CD4-positive, alpha-beta memory T cell (primary cell): ENCODE data around the gene KIAA1549. TPM values are rescaled to one million over a fixed set of nuclear protein-coding genes. Genes with fewer than 3 reads are reported as not detected.

Experiments used
- CTCF ChIA-PET: fragments of 350-600 bp; sonication (Branson Sonifier 250); formaldehyde crosslinking; loops from one replicate; lab custom pipeline; 2021; ENCODE audit warnings: inconsistent platforms; ENCODE audit not compliant: partially characterized antibody; lab: Charles Lee
- POLR2A ChIA-PET: fragments of 350-600 bp; sonication (Branson Sonifier 250); formaldehyde crosslinking; loops from one replicate; lab custom pipeline; 2021; ENCODE audit not compliant: partially characterized antibody; lab: Charles Lee
- DNase-seq, 5 donors: peaks; one replicate each; pipeline versions ENCODE4 v3.0.0 to v3.0.0-alpha.2; 2020 to 2022; ENCODE audit warnings: mixed read lengths in 1 of 5
- H3K27ac ChIP-seq: one replicate; pipeline ENCODE4 v1.7.0; 2013; ENCODE audit warnings: low read depth, low read length
- H3K27me3 ChIP-seq: 2 replicates; pipeline ENCODE4 v1.7.0; 2013; ENCODE audit warnings: mild to moderate bottlenecking, low read length, moderate library complexity; ENCODE audit not compliant: insufficient read depth
- H3K36me3 ChIP-seq: 2 replicates; pipeline ENCODE4 v1.7.0; 2013; ENCODE audit warnings: mild to moderate bottlenecking, low read length, moderate library complexity; ENCODE audit not compliant: insufficient read depth
- H3K4me1 ChIP-seq: 2 replicates; pipeline ENCODE4 v1.7.0; 2013; ENCODE audit warnings: mild to moderate bottlenecking, low read length, moderate library complexity; ENCODE audit not compliant: insufficient read depth
- H3K4me3 ChIP-seq, 2 donors: one replicate each; pipeline ENCODE4 v1.7.0; 2013; ENCODE audit warnings: low read length in 2 of 2, mild to moderate bottlenecking in 1 of 2
- H3K9me3 ChIP-seq, 2 donors: one replicate each; pipeline ENCODE4 v1.7.0; 2013; ENCODE audit warnings: low read length in 2 of 2, control low read depth in 1 of 2; ENCODE audit not compliant: control insufficient read depth in 1 of 2
- H3K27ac Mint-ChIP-seq, 7 donors: one replicate each; pipeline ENCODE4 v1.8.0; 2020 to 2021; ENCODE audit warnings: mixed read lengths in 7 of 7, mild to moderate bottlenecking in 6 of 7, inconsistent platforms in 3 of 7, moderate library complexity in 3 of 7
- H3K27me3 Mint-ChIP-seq, 2 donors: one replicate each; pipeline ENCODE4 v1.8.0; 2020 to 2021; ENCODE audit warnings: mixed read lengths in 2 of 2
- H3K36me3 Mint-ChIP-seq, 2 donors: one replicate each; pipeline ENCODE4 v1.8.0; 2020 to 2021; ENCODE audit warnings: mixed read lengths in 2 of 2, inconsistent platforms in 1 of 2, mild to moderate bottlenecking in 1 of 2
- H3K4me1 Mint-ChIP-seq, 4 donors: one replicate each; pipeline ENCODE4 v1.8.0; 2020 to 2021; ENCODE audit warnings: mixed read lengths in 4 of 4, mild to moderate bottlenecking in 1 of 4
- H3K4me3 Mint-ChIP-seq, 8 donors: one replicate each; pipeline ENCODE4 v1.8.0; 2020 to 2021; ENCODE audit warnings: mixed read lengths in 8 of 8, mild to moderate bottlenecking in 7 of 8, moderate library complexity in 6 of 8, inconsistent platforms in 3 of 8
- H3K9me3 Mint-ChIP-seq, 8 donors: one replicate each; pipeline ENCODE4 v1.8.0; 2020 to 2021; ENCODE audit warnings: mixed read lengths in 8 of 8, mild to moderate bottlenecking in 5 of 8, inconsistent platforms in 3 of 8, moderate library complexity in 1 of 8
- intact Hi-C: fragments of 100-400 bp; cut with micrococcal nuclease; formaldehyde crosslinking; loops from one replicate; pipeline ENCODE4 v1.15.1; 2023
- polyA plus RNA-seq, 2 donors: library from polyadenylated mRNA; unstranded; fragments of 300-500 nt; fragmentation: Illumina TruSeq; gene quantifications; one replicate each; pipeline ENCODE4 v1.2.3, GENCODE V29; 2021
- total RNA-seq, 2 experiments: library from RNA; stranded (reverse); gene quantifications; one replicate each; pipeline ENCODE4 v1.2.3, GENCODE V29; 2021

The KIAA1549 gene
- total and polyA plus RNA-seq, 4 experiments from 2014 or later, result 0.02 to 0.11 (median 0.06) TPM; not detected in 1

- POLR2A ChIA-PET, result interaction anchor here (0.6 to 1.0 kb wide), 2 partner anchors 11 to 288 kb away, joined by 3 read pairs; no protein-coding TSS in a partner anchor
- Histone ChIP-seq H3K27ac (no peak overlapping the region), H3K36me3 (no peaks in the 10 kb centered on the region), H3K4me1 (no peaks in the 10 kb centered on the region), H3K27me3 (no peaks in the 10 kb centered on the region), H3K4me3 (no peak overlapping the region), H3K9me3 (no peaks in the 10 kb centered on the region)
- Mint-ChIP-seq H3K27me3 (peaks cover 2 to 5% of the 10 kb centered on the region in 2 donors), H3K36me3 (no peaks in the 10 kb centered on the region), H3K27ac (no peak overlapping the region), H3K4me3 (no peak overlapping the region), H3K4me1 (peaks cover 0 to 5% (median 0%) of the 10 kb centered on the region in 4 donors), H3K9me3 (no peaks in the 10 kb centered on the region)
- DNase-seq, result no peak
- CTCF ChIA-PET, result no interaction called here
- intact Hi-C loops, result no loop called here
These were observed 89.1 kb downstream of the KIAA1549 start for GRCh38 chr7:138892006-138892630.

GRCh38 chr7:138891446-138891810 lies 89.8 kb downstream of the KIAA1549 start:
- H3K27ac Mint-ChIP-seq, result no peak overlapping the region
- H3K4me1 ChIP-seq, result no peaks in the 10 kb centered on the region
- H3K4me3 Mint-ChIP-seq, result no peak overlapping the region
- no peaks in the 10 kb centered on the region for H3K9me3 ChIP-seq
- H3K27me3 Mint-ChIP-seq, result peaks cover 1 to 5% of the 10 kb centered on the region in 2 donors
- ChIA-PET POLR2A (interaction anchor here (1.0 kb wide), 1 partner anchor 11 kb away, joined by 3 read pairs; no protein-coding TSS in a partner anchor), CTCF (no interaction called here)
- no peak overlapping the region for H3K4me3 ChIP-seq
- no peak for DNase-seq
- H3K36me3 ChIP-seq, result no peaks in the 10 kb centered on the region
- no peaks in the 10 kb centered on the region for H3K9me3 Mint-ChIP-seq
- H3K27ac ChIP-seq, result no peak overlapping the region
- intact Hi-C loops, result no loop called here
- H3K4me1 Mint-ChIP-seq, result peaks cover 2 to 7% (median 3%) of the 10 kb centered on the region in 4 donors
- H3K36me3 Mint-ChIP-seq, result no peaks in the 10 kb centered on the region
- no peaks in the 10 kb centered on the region for H3K27me3 ChIP-seq

- Mint-ChIP-seq H3K4me1 (peaks cover 3 to 8% (median 6%) of the 10 kb centered on the region in 4 donors), H3K4me3 (no peak overlapping the region), H3K27ac (no peak overlapping the region), H3K36me3 (no peaks in the 10 kb centered on the region), H3K9me3 (no peaks in the 10 kb centered on the region), H3K27me3 (peaks cover 0 to 1% of the 10 kb centered on the region in 2 donors)
- no peaks in the 10 kb centered on the region for H3K9me3 ChIP-seq
- intact Hi-C loops, result no loop called here
- H3K27me3 ChIP-seq, result no peaks in the 10 kb centered on the region
- H3K27ac ChIP-seq, result no peak overlapping the region
- no peak for DNase-seq
- H3K36me3 ChIP-seq, result no peaks in the 10 kb centered on the region
- CTCF ChIA-PET, result no interaction called here
- H3K4me1 ChIP-seq, result no peaks in the 10 kb centered on the region
- POLR2A ChIA-PET, result interaction anchor here (1.0 kb wide), 1 partner anchor 12 kb away, joined by 3 read pairs; no protein-coding TSS in a partner anchor
- no peak overlapping the region for H3K4me3 ChIP-seq
These were observed 90.4 kb downstream of the KIAA1549 start for GRCh38 chr7:138890499-138891445.

- H3K27ac ChIP-seq, result no peak overlapping the region
- ChIA-PET POLR2A (no interaction called here), CTCF (interaction anchor here (2.3 kb wide), 1 partner anchor 13 kb away, joined by 8 read pairs; no protein-coding TSS in a partner anchor)
- Mint-ChIP-seq H3K9me3 (no peaks in the 10 kb centered on the region), H3K4me3 (no peak overlapping the region), H3K36me3 (no peaks in the 10 kb centered on the region), H3K4me1 (peaks cover 3 to 8% (median 6%) of the 10 kb centered on the region in 4 donors), H3K27me3 (no peaks in the 10 kb centered on the region), H3K27ac (no peak overlapping the region)
- H3K4me1 ChIP-seq, result no peaks in the 10 kb centered on the region
- H3K9me3 ChIP-seq, result no peaks in the 10 kb centered on the region
- no peaks in the 10 kb centered on the region for H3K36me3 ChIP-seq
- H3K4me3 ChIP-seq, result no peak overlapping the region
- H3K27me3 ChIP-seq, result no peaks in the 10 kb centered on the region
- intact Hi-C loops, result loop anchor here (5.0 kb wide), 2 partner anchors 147 to 167 kb away; partner anchors contain the start of gene ZC3HAV1L
- no peak for DNase-seq
These were observed 91.3 kb downstream of the KIAA1549 start for GRCh38 chr7:138889582-138890498.

- intact Hi-C loops, result loop anchor here (1.0 to 5.0 kb wide), 3 partner anchors 35 to 169 kb away; partner anchors contain the start of gene ZC3HAV1L
- no peaks in the 10 kb centered on the region for H3K9me3 ChIP-seq
- H3K27me3 Mint-ChIP-seq, result no peaks in the 10 kb centered on the region
- H3K27ac ChIP-seq, result no peak overlapping the region
- no peaks in the 10 kb centered on the region for H3K9me3 Mint-ChIP-seq
- peak overlapping the region in 2 of 7 donors; percentile 11 to 31 for H3K27ac Mint-ChIP-seq
- CTCF ChIA-PET, result interaction anchor here (0.7 to 2.9 kb wide), 3 partner anchors 11 to 129 kb away, joined by 3 to 38 read pairs (median 8); no protein-coding TSS in a partner anchor
- POLR2A ChIA-PET, result no interaction called here
- H3K36me3 Mint-ChIP-seq, result no peaks in the 10 kb centered on the region
- H3K4me1 Mint-ChIP-seq, result peaks cover 3 to 8% (median 6%) of the 10 kb centered on the region in 4 donors
- no peaks in the 10 kb centered on the region for H3K4me1 ChIP-seq
- no peak for DNase-seq
- H3K27me3 ChIP-seq, result no peaks in the 10 kb centered on the region
- H3K36me3 ChIP-seq, result no peaks in the 10 kb centered on the region
- H3K4me3 ChIP-seq, result no peak overlapping the region
- no peak overlapping the region for H3K4me3 Mint-ChIP-seq
These were observed 93.1 kb downstream of the KIAA1549 start for GRCh38 chr7:138887872-138888656.

GRCh38 chr7:138887085-138887710 lies 94.0 kb downstream of the KIAA1549 start:
- intact Hi-C loops, result loop anchor here (5.0 kb wide), 2 partner anchors 150 to 170 kb away; partner anchors contain the start of gene ZC3HAV1L
- Histone ChIP-seq H3K4me1 (no peaks in the 10 kb centered on the region), H3K9me3 (no peaks in the 10 kb centered on the region), H3K4me3 (no peak overlapping the region), H3K36me3 (no peaks in the 10 kb centered on the region), H3K27me3 (no peaks in the 10 kb centered on the region), H3K27ac (no peak overlapping the region)
- Mint-ChIP-seq H3K27me3 (no peaks in the 10 kb centered on the region), H3K27ac (no peak overlapping the region), H3K4me3 (peak overlapping the region in 1 of 8 donors; percentile 38), H3K36me3 (no peaks in the 10 kb centered on the region), H3K9me3 (no peaks in the 10 kb centered on the region), H3K4me1 (peaks cover 6 to 11% (median 9%) of the 10 kb centered on the region in 4 donors)
- no peak for DNase-seq
- CTCF ChIA-PET, result interaction anchor here (0.7 to 4.4 kb wide), 46 partner anchors 9 to 953 kb away, joined by 3 to 43 read pairs (median 5); partner anchors contain the start of gene KIAA1549
- POLR2A ChIA-PET, result interaction anchor here (1.0 to 1.3 kb wide), 14 partner anchors 9 to 246 kb away, joined by 3 to 17 read pairs (median 6); partner anchors contain the start of gene KIAA1549
